ENCODE measurements around the gene AGPAT3. TPM values are rescaled to one million over a fixed set of nuclear protein-coding genes. Genes with fewer than 3 reads are reported as not detected.

The AGPAT3 gene
- total RNA-seq, 1 experiment from 2014 or later, result 58.3 TPM

DNA sequence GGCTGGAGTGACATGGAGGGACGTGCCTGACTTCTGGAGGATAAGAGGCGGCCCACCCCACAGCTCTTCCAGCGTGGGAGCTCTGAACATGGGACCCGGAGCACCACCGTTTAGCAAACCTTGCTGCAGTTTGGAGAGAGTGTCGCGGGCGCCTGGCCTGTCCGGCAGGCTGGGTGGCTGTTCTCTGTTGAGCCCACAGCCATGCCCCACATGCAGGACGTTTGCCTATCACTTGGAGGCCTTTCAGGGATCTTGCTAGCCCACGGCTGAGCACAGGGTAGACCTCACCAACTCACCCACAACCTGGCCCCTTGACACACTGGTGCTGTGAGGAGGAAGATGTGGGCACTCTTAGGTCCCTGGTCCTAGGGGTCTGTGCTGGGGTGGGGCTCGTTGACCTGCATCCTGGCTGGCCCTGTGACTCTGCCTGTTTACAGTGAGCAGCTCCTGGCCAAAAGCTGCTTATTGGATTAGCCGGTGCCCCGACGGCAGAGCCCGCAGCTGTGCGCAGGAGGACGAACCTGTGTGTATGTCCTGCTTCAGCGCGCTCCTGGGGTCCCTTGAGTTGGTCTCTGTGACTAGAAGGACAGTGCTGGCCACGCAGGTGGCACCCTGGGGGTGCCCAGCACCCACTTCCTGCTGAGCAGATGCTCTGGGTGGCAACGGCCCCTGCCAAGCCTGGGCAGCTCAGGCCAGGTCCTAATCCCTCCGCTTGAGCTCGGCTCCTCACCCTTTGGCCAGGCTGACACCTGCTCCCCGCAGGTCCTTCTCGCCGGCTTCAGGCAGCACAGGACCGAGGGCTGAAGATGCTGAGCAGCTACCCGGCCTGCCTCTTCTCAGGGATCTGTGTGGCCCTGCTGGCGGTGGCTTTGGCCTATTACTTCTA, 74.7 kb downstream of the AGPAT3 start:
- DNase-seq (ENCODE audit: unreplicated experiment), result no peak
- ChIA-PET POLR2A (interaction anchor here (0.9 kb wide), 1 partner anchor 13 kb away, joined by 3 read pairs; no protein-coding TSS in a partner anchor), CTCF (interaction anchor here (1.0 to 1.5 kb wide), 2 partner anchors 13 to 36 kb away, joined by 4 read pairs; no protein-coding TSS in a partner anchor)
- TF ChIP-seq, protein P1, sequence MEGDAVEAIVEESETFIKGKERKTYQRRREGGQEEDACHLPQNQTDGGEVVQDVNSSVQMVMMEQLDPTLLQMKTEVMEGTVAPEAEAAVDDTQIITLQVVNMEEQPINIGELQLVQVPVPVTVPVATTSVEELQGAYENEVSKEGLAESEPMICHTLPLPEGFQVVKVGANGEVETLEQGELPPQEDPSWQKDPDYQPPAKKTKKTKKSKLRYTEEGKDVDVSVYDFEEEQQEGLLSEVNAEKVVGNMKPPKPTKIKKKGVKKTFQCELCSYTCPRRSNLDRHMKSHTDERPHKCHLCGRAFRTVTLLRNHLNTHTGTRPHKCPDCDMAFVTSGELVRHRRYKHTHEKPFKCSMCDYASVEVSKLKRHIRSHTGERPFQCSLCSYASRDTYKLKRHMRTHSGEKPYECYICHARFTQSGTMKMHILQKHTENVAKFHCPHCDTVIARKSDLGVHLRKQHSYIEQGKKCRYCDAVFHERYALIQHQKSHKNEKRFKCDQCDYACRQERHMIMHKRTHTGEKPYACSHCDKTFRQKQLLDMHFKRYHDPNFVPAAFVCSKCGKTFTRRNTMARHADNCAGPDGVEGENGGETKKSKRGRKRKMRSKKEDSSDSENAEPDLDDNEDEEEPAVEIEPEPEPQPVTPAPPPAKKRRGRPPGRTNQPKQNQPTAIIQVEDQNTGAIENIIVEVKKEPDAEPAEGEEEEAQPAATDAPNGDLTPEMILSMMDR (IDR thresholded peaks at IDR 0.05; ENCODE audit: unreplicated experiment), result no peak
- Mint-ChIP-seq H3K4me1 (ENCODE audit: insufficient read depth, unreplicated experiment) (peaks cover 7% of the 10 kb centered on the region), H3K9me3 (ENCODE audit: unreplicated experiment) (no peaks in the 10 kb centered on the region), H3K4me3 (ENCODE audit: unreplicated experiment) (no peak overlapping the region), H3K27me3 (ENCODE audit: insufficient read depth, unreplicated experiment) (no peaks in the 10 kb centered on the region), H3K27ac (ENCODE audit: low read depth, unreplicated experiment) (no peak overlapping the region), H3K36me3 (ENCODE audit: insufficient read depth, unreplicated experiment) (no peaks in the 10 kb centered on the region)
- BruUV-seq (replicated peaks), result no TSS peak
- intact Hi-C loops (cut with micrococcal nuclease), result no loop called here

GRCh38 chr21:43940329-43941050, 75.5 kb downstream of the AGPAT3 start:
- intact Hi-C loops (cut with micrococcal nuclease), result no loop called here
- H3K9me3 Mint-ChIP-seq (ENCODE audit: unreplicated experiment), result no peaks in the 10 kb centered on the region
- no peaks in the 10 kb centered on the region for H3K27me3 Mint-ChIP-seq (ENCODE audit: insufficient read depth, unreplicated experiment)
- no peak for DNase-seq (ENCODE audit: unreplicated experiment)
- CTCF ChIA-PET, result interaction anchor here (1.0 to 1.2 kb wide), 2 partner anchors 35 kb away, joined by 4 read pairs; no protein-coding TSS in a partner anchor
- H3K4me3 Mint-ChIP-seq (ENCODE audit: unreplicated experiment), result no peak overlapping the region
- no TSS peak for BruUV-seq (replicated peaks)
- peaks cover 7% of the 10 kb centered on the region for H3K4me1 Mint-ChIP-seq (ENCODE audit: insufficient read depth, unreplicated experiment)
- TF ChIP-seq, protein P1 (IDR thresholded peaks at IDR 0.05; ENCODE audit: unreplicated experiment), result no peak
- no peak overlapping the region for H3K27ac Mint-ChIP-seq (ENCODE audit: low read depth, unreplicated experiment)
- POLR2A ChIA-PET, result no interaction called here
- H3K36me3 Mint-ChIP-seq (ENCODE audit: insufficient read depth, unreplicated experiment), result no peaks in the 10 kb centered on the region

- no peaks in the 10 kb centered on the region for H3K27me3 Mint-ChIP-seq (ENCODE audit: insufficient read depth, unreplicated experiment)
- H3K4me1 Mint-ChIP-seq (ENCODE audit: insufficient read depth, unreplicated experiment), result peaks cover 7% of the 10 kb centered on the region
- POLR2A ChIA-PET, result interaction anchor here (1.0 kb wide), 2 partner anchors 9 to 18 kb away, joined by 3 to 4 read pairs; no protein-coding TSS in a partner anchor
- H3K4me3 Mint-ChIP-seq (ENCODE audit: unreplicated experiment), result no peak overlapping the region
- TF ChIP-seq, protein P1 (IDR thresholded peaks at IDR 0.05; ENCODE audit: unreplicated experiment), result no peak
- peaks cover 5% of the 10 kb centered on the region for H3K36me3 Mint-ChIP-seq (ENCODE audit: insufficient read depth, unreplicated experiment)
- H3K27ac Mint-ChIP-seq (ENCODE audit: low read depth, unreplicated experiment), result no peak overlapping the region
- no peaks in the 10 kb centered on the region for H3K9me3 Mint-ChIP-seq (ENCODE audit: unreplicated experiment)
- no TSS peak for BruUV-seq (replicated peaks)
- intact Hi-C loops (cut with micrococcal nuclease), result no loop called here
- no peak for DNase-seq (ENCODE audit: unreplicated experiment)
- CTCF ChIA-PET, result interaction anchor here (0.6 to 1.4 kb wide), 3 partner anchors 108 to 798 kb away, joined by 3 to 4 read pairs (median 3); no protein-coding TSS in a partner anchor
Observed at GRCh38 chr21:43942201-43942600, 77.2 kb downstream of the AGPAT3 start.

DNA sequence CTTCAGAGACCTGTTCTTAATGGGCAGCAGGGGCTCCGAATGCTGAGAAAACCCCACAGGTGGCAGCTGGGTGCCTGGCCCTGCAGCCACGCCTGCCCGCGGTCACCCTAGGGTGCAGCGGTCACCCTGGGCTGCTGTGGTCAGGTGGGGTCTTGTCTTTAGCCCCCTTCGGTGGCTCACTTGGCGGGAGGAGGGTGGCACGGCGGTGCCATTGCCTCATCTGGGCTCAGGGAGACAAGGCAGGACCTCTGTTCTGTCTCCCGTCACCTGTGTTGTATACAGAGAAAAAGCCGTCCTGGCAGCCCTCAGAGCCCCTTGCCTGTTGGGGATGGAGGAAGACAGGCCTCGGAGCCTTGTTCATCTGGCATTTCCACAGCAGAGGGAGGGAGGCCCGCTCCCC, 77.6 kb downstream of the AGPAT3 start:
- Mint-ChIP-seq H3K4me3 (ENCODE audit: unreplicated experiment) (no peak overlapping the region), H3K27me3 (ENCODE audit: insufficient read depth, unreplicated experiment) (no peaks in the 10 kb centered on the region), H3K27ac (ENCODE audit: low read depth, unreplicated experiment) (no peak overlapping the region), H3K4me1 (ENCODE audit: insufficient read depth, unreplicated experiment) (peaks cover 6% of the 10 kb centered on the region), H3K9me3 (ENCODE audit: unreplicated experiment) (no peaks in the 10 kb centered on the region), H3K36me3 (ENCODE audit: insufficient read depth, unreplicated experiment) (peaks cover 5% of the 10 kb centered on the region)
- ChIA-PET POLR2A (interaction anchor here (1.0 kb wide), 1 partner anchor 9 kb away, joined by 3 read pairs; no protein-coding TSS in a partner anchor), CTCF (interaction anchor here (1.4 kb wide), 1 partner anchor 132 kb away, joined by 3 read pairs; no protein-coding TSS in a partner anchor)
- DNase-seq (ENCODE audit: unreplicated experiment), result no peak
- intact Hi-C loops (cut with micrococcal nuclease), result no loop called here
- TF ChIP-seq, protein P1 (IDR thresholded peaks at IDR 0.05; ENCODE audit: unreplicated experiment), result no peak
- BruUV-seq (replicated peaks), result no TSS peak

Data from MCF 10A (cell line).